Lower leg skin (tissue), 4 donors: ENCODE measurements around the gene GPATCH1. TPM values are rescaled to one million over a fixed set of nuclear protein-coding genes. Genes with fewer than 3 reads are reported as not detected.

ENCODE experiments used
- DNase-seq, 2 donors: peaks; one replicate each; pipeline ENCODE4 v3.0.0-alpha.2; 2019; ENCODE audit warnings: low spot score in 2 of 2
- H3K4me3 ChIP-seq: fragments of 200-600 bp; sonication (generic); 2 replicates; pipeline ENCODE4 v1.5.1; 2017; ENCODE audit warnings: mild to moderate bottlenecking, low read depth; ENCODE audit not compliant: poor library complexity, severe bottlenecking
- CTCF ChIP-seq, 3 donors: fragments of 450-650 bp; IDR thresholded peaks; one replicate each; pipeline ENCODE4 v1.5.1; 2016; ENCODE audit warnings: antibody characterized with exemption in 3 of 3, mild to moderate bottlenecking in 3 of 3, moderate library complexity in 2 of 3
- POLR2A ChIP-seq, 2 donors: fragments of 450-650 bp; IDR thresholded peaks; one replicate each; pipeline ENCODE4 v1.6.1; 2016 to 2017; ENCODE audit warnings: antibody characterized with exemption in 2 of 2, mild to moderate bottlenecking in 1 of 2, moderate library complexity in 1 of 2
- WGBS, 2 donors: methylation state at CpG; one replicate each; pipeline ENCODE4 v1.1.5; 2018; 5-methylcytosine and 5-hydroxymethylcytosine counted together
- intact Hi-C: fragments of 100-400 bp; cut with DNase I; formaldehyde crosslinking; loops from one replicate; pipeline ENCODE4 v1.15.0; 2023; ENCODE audit warnings: low total_unique reads
- total RNA-seq, 4 donors: library from RNA; depleted of rRNA; stranded (reverse); fragments of >200 nt; gene quantifications; one replicate each; pipeline ENCODE4 v1.1.0, GENCODE V29; 2016

GPATCH1 gene
- total RNA-seq, 4 donors from 2014 or later, result 7.0 to 14.6 (median 8.7) TPM

GRCh38 chr19:33100894-33101644 lies 20.1 kb downstream of the GPATCH1 start:
- TF ChIP-seq CTCF (IDR thresholded peaks at IDR 0.05) (no peak), POLR2A (IDR thresholded peaks at IDR 0.05) (no peak)
- no peak overlapping the region for H3K4me3 ChIP-seq
- intact Hi-C loops, result no loop called here
- no peak for DNase-seq
- 93% methylated on average over 10 of the region's 10 CpGs for WGBS, 2 donors

GRCh38 chr19:33102893-33103292 lies 21.9 kb downstream of the GPATCH1 start:
- H3K4me3 ChIP-seq, result no peak overlapping the region
- intact Hi-C loops, result no loop called here
- 93 to 95% methylated on average over 6 of the region's 6 CpGs for WGBS, 2 donors
- DNase-seq, result no peak
- TF ChIP-seq POLR2A (IDR thresholded peaks at IDR 0.05) (no peak), CTCF (IDR thresholded peaks at IDR 0.05) (no peak)

- no peak overlapping the region for H3K4me3 ChIP-seq
- intact Hi-C loops, result no loop called here
- no peak for DNase-seq
- TF ChIP-seq CTCF (IDR thresholded peaks at IDR 0.05), result no peak
- no peak for TF ChIP-seq POLR2A (IDR thresholded peaks at IDR 0.05)
- WGBS, 2 donors, result 90 to 91% methylated on average over 10 of the region's 10 CpGs
These were observed 27.2 kb downstream of the GPATCH1 start for GRCh38 chr19:33108161-33108560.

- H3K4me3 ChIP-seq, result no peak overlapping the region
- no peak for DNase-seq
- WGBS, 2 donors, result 88 to 90% methylated on average over 9 of the region's 9 CpGs
- intact Hi-C loops, result no loop called here
- TF ChIP-seq CTCF (IDR thresholded peaks at IDR 0.05) (no peak), POLR2A (IDR thresholded peaks at IDR 0.05) (no peak)
These were observed 29.3 kb downstream of the GPATCH1 start for GRCh38 chr19:33110137-33110910.

- 86 to 90% methylated on average over 11 of the region's 11 CpGs for WGBS, 2 donors
- no peak for TF ChIP-seq CTCF (IDR thresholded peaks at IDR 0.05)
- TF ChIP-seq POLR2A (IDR thresholded peaks at IDR 0.05), result no peak
- no peak for DNase-seq
- H3K4me3 ChIP-seq, result no peak overlapping the region
- intact Hi-C loops, result no loop called here
These were observed 30.6 kb downstream of the GPATCH1 start for GRCh38 chr19:33111587-33111986.
